Measurements from ENCODE around the gene ASB1.

DNA sequence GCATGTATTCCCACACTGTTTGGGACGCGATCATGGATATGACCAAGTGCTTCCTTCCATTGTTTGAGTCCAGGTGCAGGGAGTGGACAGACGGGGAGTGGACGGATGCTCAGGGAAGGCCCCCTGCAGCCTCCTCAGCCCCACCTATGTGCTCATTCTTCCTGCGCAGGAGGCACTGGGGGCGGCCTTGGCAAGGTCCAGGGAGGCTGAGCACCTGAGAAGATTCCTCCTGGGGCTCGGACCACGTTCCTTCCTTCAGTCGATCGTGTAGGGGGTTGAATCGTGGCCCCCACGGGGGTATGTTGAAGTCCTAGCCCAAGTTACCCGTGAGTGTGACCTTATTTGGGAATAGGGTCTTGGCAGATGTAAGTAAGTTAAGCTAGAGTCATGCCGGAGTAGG, 60.4 kb downstream of the ASB1 start:
- TF ChIP-seq, protein P1, sequence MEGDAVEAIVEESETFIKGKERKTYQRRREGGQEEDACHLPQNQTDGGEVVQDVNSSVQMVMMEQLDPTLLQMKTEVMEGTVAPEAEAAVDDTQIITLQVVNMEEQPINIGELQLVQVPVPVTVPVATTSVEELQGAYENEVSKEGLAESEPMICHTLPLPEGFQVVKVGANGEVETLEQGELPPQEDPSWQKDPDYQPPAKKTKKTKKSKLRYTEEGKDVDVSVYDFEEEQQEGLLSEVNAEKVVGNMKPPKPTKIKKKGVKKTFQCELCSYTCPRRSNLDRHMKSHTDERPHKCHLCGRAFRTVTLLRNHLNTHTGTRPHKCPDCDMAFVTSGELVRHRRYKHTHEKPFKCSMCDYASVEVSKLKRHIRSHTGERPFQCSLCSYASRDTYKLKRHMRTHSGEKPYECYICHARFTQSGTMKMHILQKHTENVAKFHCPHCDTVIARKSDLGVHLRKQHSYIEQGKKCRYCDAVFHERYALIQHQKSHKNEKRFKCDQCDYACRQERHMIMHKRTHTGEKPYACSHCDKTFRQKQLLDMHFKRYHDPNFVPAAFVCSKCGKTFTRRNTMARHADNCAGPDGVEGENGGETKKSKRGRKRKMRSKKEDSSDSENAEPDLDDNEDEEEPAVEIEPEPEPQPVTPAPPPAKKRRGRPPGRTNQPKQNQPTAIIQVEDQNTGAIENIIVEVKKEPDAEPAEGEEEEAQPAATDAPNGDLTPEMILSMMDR (IDR thresholded peaks at IDR 0.05; ENCODE audit: low read length): no peak
- no peak for TF ChIP-seq EZH2 (IDR thresholded peaks at IDR 0.05; ENCODE audit: borderline replicate concordance, low read length)

Measured in OCI-LY1 (cell line).